ENCODE data around the gene MRPL36. TPM values are rescaled to one million over a fixed set of nuclear protein-coding genes. Genes with fewer than 3 reads are reported as not detected.

Gene MRPL36
- total RNA-seq, 1 experiment from 2014 or later: 83.8 TPM

DNA sequence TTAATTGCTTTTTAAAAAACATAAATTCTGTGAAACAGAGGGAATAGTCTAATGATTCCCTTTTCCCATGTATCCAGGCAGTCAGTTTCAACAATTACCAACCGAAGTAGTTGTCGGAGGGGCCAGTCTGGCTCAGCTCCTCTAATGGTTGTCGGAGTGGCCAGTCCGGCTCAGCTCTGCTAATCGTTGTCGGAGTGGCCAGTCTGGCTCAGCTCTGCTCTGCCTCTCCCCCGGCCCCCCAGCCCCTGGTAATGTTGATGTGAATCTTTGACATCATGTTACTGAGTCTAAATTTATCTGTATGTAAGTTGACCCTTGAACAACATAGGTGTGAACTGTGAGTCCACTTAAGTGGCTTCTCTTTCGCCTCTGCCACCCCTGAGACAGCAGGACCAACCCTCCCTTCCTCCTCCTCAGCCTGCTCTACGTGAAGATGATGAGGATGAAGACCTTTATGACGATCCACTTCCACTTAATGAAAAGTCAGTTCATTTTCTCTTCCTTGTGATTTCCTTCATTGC is 11.0 kb upstream of the MRPL36 start:
- Histone ChIP-seq H3K27me3 (ENCODE audit: control insufficient read depth, insufficient read depth, low read length) (no peaks in the 10 kb centered on the region), H3K36me3 (replicated peaks; ENCODE audit: control insufficient read depth, insufficient read depth, low read length) (peaks cover 28% of the 10 kb centered on the region), H3K4me3 (ENCODE audit: insufficient read depth, low read depth, low read length) (no peak overlapping the region)
- no peak for DNase-seq

DNA sequence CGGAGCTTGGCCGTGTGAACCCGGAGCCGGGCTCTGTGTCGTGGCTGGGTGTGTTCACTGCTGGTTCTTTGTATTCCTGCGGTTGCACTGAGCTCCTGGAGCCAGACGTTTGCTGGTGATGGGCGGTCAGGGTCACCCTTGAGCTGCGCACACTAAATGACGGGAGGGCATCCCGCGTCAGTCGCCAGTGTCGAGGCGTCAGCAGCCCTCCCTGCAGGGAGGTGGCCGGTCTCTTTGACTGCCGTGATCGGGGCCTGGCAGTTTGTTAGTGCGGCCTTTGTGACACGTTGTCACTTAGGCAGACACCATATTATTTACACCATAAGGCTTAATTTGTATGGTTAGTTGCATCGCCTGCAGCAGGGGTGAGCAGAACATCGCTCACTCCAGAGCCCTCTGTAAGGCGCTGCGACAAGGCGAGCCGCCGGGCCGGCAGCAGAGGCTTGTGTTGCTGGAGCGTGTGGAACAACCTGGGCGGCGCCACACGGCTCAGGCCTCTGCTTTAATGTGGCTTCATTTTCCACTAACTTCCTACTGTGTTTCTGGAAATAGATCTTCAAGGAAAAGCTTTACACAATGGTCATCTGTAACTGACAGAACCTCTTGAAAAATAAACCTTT is 9.9 kb upstream of the MRPL36 start:
- Histone ChIP-seq H3K27me3 (ENCODE audit: control insufficient read depth, insufficient read depth, low read length) (no peaks in the 10 kb centered on the region), H3K4me3 (ENCODE audit: insufficient read depth, low read depth, low read length) (no peak overlapping the region), H3K36me3 (replicated peaks; ENCODE audit: control insufficient read depth, insufficient read depth, low read length) (peaks cover 36% of the 10 kb centered on the region)
- no peak for DNase-seq

DNA sequence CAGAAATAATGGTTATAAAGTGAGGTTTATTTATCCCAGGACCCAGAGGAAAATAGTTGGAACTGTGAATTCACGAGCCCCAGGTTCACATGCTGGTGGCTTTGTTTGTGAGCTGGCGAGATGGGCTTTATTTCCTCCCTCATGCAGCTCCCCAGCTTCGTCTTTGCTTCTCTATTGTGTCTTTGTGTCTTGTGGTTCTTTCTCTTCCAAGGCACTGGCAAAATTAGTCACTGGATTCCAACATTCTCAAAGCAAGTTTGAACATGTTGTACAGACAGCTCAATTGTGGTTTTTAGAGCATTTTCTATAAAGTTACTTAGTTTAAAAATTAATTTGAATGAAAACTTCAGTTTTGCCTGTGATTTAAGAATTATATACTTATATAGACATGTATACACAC is 8.8 kb upstream of the MRPL36 start:
- Histone ChIP-seq H3K27me3 (ENCODE audit: control insufficient read depth, insufficient read depth, low read length) (no peaks in the 10 kb centered on the region), H3K36me3 (replicated peaks; ENCODE audit: control insufficient read depth, insufficient read depth, low read length) (peaks cover 39% of the 10 kb centered on the region), H3K4me3 (ENCODE audit: insufficient read depth, low read depth, low read length) (no peak overlapping the region)
- no peak for DNase-seq

DNA sequence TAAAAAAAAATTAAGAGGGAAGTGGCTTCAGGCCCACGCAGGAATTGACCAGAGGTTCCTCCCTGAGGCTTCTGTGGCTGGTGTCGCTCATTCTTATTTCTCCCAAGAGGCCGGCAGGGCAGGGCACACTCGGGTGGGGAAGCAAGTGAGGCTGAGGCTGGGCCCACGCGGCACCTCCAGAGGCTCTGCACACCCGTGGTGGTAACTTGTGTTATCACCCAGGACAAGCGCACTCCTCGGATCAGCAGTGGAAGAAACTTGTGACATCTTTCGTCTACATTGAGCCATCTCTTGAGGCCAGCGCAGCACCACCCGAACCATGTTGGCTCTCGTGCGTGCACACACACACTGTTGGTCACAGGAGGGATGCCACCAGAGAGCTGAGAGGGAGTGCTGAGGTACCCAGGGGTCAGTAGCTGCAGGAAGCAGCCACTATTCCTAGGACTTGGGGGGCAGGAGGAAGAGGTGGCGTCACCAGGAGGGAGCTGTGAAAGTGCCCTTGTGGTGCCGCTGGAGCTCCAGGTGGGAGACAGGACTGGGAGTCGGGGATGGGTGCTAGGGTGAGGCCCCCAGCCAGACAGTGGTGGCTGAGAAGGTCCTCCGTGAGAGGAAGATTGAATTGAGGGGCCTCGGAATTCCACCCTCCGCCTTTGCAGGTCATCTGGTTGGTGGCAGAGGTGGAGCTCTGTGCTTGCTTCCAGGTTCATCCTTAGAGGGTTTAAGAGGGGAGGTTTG is 8.0 kb upstream of the MRPL36 start:
- no peak for DNase-seq
- H3K27me3 ChIP-seq (ENCODE audit: control insufficient read depth, insufficient read depth, low read length): no peaks in the 10 kb centered on the region
- no peak overlapping the region for H3K4me3 ChIP-seq (ENCODE audit: insufficient read depth, low read depth, low read length)
- H3K36me3 ChIP-seq (replicated peaks; ENCODE audit: control insufficient read depth, insufficient read depth, low read length): peaks cover 39% of the 10 kb centered on the region

DNA sequence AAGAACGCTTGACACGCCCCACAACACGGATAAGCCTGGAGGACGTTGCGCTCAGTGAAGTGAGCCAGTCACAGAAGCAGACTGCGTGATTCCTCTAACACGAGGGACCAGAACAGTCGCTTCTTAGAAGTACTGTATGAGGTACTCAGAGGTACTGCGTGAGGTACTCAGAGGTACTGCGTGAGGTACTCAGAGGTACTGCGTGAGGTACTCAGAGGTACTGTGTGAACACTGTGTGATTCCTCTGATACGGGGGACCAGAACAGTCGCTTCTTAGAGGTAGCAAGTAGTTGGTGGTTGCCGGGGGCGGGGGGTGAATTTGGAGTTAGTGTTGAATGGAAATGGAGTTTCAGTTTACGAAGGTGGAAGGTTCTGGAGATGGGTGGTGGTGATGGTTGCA is 7.3 kb upstream of the MRPL36 start:
- no peaks in the 10 kb centered on the region for H3K27me3 ChIP-seq (ENCODE audit: control insufficient read depth, insufficient read depth, low read length)

DNA sequence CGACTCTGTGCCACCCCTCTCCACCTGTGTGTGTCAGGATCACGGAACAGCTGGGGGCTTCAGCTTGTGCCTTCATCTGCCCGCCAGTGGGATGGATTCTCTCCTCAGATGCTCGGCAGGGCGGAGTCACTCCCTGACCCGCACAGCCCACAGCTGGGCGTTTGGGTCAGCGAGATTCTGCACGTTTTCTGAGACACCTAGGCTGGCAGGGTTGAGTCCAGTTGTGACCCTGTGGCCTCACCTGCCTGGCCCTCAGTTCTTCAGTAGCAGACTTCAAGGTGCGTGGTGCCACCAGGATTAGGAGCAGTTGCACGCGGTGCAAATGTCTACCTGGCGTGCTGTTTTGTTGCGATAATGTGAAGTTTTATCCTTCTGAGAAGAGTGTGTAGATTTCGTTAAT is 6.6 kb upstream of the MRPL36 start:
- H3K4me3 ChIP-seq (ENCODE audit: insufficient read depth, low read depth, low read length): no peak overlapping the region
- DNase-seq: no peak

More for the DNA sequence above, 7.3 kb upstream of the MRPL36 start:
- no peak overlapping the region for H3K4me3 ChIP-seq (ENCODE audit: insufficient read depth, low read depth, low read length)
- DNase-seq: no peak
- H3K36me3 ChIP-seq (replicated peaks; ENCODE audit: control insufficient read depth, insufficient read depth, low read length): peaks cover 36% of the 10 kb centered on the region

DNA sequence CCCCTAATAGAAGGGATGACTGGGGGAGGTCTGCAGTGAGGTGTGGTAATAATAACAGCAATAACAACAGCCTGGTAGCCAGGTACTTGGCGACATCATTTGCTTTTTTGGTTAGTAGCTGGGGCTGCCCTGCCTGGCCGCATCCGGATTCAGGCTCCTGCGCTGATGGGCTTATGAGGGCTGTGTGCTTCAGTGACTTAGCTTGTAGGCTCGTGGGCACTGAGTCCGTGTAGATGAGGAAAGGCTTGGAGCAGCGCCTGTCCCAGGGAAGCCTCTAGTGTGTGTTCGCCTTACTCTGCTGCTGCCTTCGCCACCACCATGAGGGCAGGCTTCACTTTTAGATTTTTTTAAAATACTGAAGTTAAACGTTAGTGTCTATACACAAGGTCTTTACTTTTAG is 6.1 kb upstream of the MRPL36 start:
- peaks cover 31% of the 10 kb centered on the region for H3K36me3 ChIP-seq (replicated peaks; ENCODE audit: control insufficient read depth, insufficient read depth, low read length)

More for the DNA sequence above, 6.6 kb upstream of the MRPL36 start:
- Histone ChIP-seq H3K27me3 (ENCODE audit: control insufficient read depth, insufficient read depth, low read length) (no peaks in the 10 kb centered on the region), H3K36me3 (replicated peaks; ENCODE audit: control insufficient read depth, insufficient read depth, low read length) (peaks cover 31% of the 10 kb centered on the region)

DNA sequence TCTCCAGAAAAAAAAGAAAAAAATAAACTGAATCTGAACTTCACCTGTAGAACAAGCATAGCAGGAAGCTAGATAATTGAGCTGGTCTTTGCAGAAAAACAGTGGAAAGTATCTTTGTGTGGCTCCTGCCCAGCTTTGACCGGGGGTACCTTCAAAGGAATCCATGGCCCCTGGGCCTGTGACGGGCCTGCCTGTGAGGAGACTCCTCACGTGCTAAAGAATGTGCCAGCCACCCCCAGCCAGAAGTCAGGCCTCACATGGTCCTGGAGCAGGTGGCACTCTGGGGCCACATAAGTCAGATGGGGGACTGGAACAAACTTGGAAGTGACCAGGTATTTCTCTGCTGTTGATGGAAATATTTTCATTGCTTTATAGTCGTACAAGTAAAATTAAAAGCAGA is 5.7 kb upstream of the MRPL36 start:
- Histone ChIP-seq H3K36me3 (replicated peaks; ENCODE audit: control insufficient read depth, insufficient read depth, low read length) (peaks cover 29% of the 10 kb centered on the region), H3K4me3 (ENCODE audit: insufficient read depth, low read depth, low read length) (no peak overlapping the region), H3K27me3 (ENCODE audit: control insufficient read depth, insufficient read depth, low read length) (no peaks in the 10 kb centered on the region)
- no peak for DNase-seq

More for the DNA sequence above, 6.1 kb upstream of the MRPL36 start:
- no peaks in the 10 kb centered on the region for H3K27me3 ChIP-seq (ENCODE audit: control insufficient read depth, insufficient read depth, low read length)
- no peak overlapping the region for H3K4me3 ChIP-seq (ENCODE audit: insufficient read depth, low read depth, low read length)
- no peak for DNase-seq

DNA sequence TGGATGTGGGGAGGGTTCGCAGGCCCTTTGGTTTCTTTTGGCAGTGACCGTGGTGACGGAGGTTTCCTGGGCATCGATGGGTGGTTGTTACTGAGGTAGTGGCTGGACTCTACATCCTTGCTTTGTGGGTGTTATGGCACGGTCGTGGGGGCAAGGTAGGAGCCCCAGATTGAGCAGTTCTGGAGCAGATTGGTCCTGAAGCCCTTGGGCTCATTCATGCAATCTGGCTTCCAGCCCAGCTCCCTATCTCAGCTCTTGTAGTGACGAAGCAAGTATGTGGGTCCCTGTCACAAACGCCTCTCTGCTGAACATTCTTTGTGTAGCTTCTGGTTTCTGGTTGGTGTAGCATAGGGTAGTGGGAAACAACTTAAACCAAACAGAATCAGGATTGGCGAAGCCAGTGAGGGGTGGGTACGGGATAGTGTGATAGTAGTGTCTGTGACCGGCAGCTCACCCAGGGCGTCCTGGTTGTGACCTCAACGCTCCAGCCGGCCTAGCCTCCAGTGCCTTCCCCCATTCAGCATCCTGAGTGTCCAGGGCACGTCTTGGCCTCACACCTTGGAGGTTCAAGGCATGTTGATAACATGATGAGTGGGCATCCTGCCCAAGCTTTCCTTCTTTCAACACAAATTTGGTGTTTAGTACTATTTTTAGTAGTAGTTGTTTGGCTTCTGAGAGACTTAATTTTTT is 4.5 kb upstream of the MRPL36 start:
- H3K4me3 ChIP-seq (ENCODE audit: insufficient read depth, low read depth, low read length): no peak overlapping the region
- no peak for DNase-seq
- H3K36me3 ChIP-seq (replicated peaks; ENCODE audit: control insufficient read depth, insufficient read depth, low read length): peaks cover 29% of the 10 kb centered on the region
- H3K27me3 ChIP-seq (ENCODE audit: control insufficient read depth, insufficient read depth, low read length): no peaks in the 10 kb centered on the region

DNA sequence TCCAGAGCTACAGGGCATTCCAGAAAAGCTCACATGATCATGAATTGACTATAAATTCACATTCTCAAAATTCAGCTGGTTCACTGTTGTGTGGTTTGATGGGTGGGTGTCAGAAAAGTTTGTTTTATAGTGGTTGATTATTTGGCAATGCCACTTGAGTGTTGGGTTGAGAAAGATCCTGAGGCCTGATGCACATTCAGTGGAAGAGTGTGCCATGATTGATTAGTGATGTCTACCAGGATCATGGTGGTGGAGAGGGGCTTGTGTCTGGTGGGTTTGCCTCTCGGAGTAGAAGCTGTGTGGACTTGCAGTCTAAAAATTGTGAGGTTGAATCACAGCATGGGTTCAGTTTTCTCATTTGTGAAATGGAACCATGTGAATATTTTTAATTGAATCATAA is 3.6 kb upstream of the MRPL36 start:
- no peak for DNase-seq
- Histone ChIP-seq H3K36me3 (replicated peaks; ENCODE audit: control insufficient read depth, insufficient read depth, low read length) (peaks cover 29% of the 10 kb centered on the region), H3K4me3 (ENCODE audit: insufficient read depth, low read depth, low read length) (no peak overlapping the region), H3K27me3 (ENCODE audit: control insufficient read depth, insufficient read depth, low read length) (no peaks in the 10 kb centered on the region)

DNA sequence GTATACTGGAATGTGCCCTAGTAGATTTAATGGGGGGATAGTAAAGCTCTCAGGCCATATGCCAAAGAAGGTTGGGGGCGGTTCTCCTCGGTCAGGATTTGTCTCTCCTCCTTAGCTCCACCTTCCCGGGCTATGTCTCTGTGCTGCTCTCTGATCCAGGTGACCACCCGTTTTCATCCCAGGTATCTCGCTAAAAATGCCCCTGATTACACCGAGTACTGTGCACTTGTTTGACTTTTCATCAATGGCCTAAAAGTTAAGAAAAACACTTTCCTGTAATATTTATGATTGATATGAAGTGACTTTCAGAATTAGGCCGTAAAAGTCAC is 2.3 kb upstream of the MRPL36 start:
- peaks cover 34% of the 10 kb centered on the region for H3K36me3 ChIP-seq (replicated peaks; ENCODE audit: control insufficient read depth, insufficient read depth, low read length)

DNA sequence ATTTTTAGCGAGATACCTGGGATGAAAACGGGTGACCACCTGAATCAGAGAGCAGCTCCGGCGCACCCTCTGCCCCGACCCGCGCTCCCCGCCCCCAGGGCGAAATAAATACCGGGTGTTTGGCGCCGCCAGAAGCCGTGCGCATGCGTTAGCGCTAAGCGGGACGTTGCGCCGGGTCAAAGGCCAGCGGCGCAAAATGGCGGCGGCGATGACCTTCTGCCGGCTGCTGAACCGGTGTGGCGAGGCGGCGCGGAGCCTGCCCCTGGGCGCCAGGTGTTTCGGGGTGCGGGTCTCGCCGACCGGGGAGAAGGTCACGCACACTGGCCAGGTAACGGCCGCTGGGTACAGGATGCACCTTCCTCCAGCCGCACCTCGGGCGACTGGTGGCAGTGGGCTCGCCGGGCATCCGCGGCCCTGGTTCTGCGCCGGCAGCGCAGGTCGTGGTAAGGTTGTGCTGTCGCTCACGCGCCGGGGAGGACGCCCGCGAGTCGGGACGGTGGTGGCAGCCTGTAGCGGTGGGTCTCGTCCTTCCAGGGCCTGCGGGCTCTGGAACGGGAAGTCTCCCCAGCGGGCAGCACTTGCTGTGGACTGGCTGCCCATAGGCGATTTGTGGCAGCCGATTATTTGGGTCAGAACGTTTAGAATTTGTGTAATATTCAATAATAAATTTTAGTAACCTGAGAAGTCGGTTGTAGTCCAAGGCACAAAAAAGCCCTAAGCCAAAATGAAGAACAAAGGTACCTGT is 1.8 kb upstream of the MRPL36 start, which contains the start of gene NDUFS6:
Gene NDUFS6, plus strand, starts transcription at position 186 of the 745 bp plus-strand sequence. Its CDS starts 11 bp downstream, at position 197.
- Histone ChIP-seq H3K36me3 (replicated peaks; ENCODE audit: control insufficient read depth, insufficient read depth, low read length) (peaks cover 31% of the 10 kb centered on the region), H3K4me3 (ENCODE audit: insufficient read depth, low read depth, low read length) (peak within 1 kb of the TSS; percentile 99), H3K27me3 (ENCODE audit: control insufficient read depth, insufficient read depth, low read length) (no peaks in the 10 kb centered on the region)
- DNase-seq: peak; percentile 93

More for the DNA sequence above, 2.3 kb upstream of the MRPL36 start:
- peak; percentile 83 for DNase-seq
- no peaks in the 10 kb centered on the region for H3K27me3 ChIP-seq (ENCODE audit: control insufficient read depth, insufficient read depth, low read length)
- peak overlapping the region; percentile 99 for H3K4me3 ChIP-seq (ENCODE audit: insufficient read depth, low read depth, low read length)

DNA sequence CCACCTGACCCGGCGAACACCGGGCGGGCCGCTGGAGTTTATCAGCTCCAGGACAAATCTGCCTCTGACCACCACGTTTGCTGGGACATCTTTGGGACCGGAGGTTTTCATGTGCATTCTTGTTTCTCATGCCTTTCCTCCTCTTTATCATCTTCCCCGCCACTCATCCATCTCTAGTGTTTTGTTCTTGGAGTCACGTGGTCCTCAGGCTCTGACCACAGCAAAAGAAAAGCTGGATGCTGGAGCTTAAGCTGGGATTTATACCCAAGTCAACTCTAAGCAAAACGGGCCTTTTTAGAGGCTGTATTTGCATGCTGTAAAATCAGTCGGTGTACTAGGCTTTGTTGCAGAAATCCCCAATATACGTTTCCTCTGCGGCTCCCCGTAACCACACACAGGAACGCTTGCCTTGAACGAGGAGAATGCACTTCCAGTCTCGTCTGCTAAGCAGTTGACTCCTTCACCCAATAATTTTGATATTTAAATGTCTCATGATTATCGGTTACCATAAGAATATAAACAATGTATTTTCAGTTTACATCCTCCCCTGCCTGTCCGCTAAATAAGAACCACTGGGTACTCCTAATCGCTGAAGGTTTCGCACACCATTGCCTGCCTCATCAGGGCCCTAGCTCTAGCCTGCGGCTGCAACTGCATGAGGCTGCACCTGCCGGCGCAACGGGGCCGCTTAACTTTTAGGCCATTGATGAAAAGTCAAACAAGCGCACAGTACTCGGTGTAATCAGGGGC is 1.0 kb upstream of the MRPL36 start:
- DNase-seq: no peak
- peaks cover 28% of the 10 kb centered on the region for H3K36me3 ChIP-seq (replicated peaks; ENCODE audit: control insufficient read depth, insufficient read depth, low read length)
- H3K4me3 ChIP-seq (ENCODE audit: insufficient read depth, low read depth, low read length): peak overlapping the region; percentile 99
- no peaks in the 10 kb centered on the region for H3K27me3 ChIP-seq (ENCODE audit: control insufficient read depth, insufficient read depth, low read length)

Data from H7 (cell line).